HUES6 (cell line): ENCODE measurements around the gene CDC34.

Experiments used
- H3K27ac ChIP-seq: 2 replicates; pipeline ENCODE4 v1.7.0; 2013; ENCODE audit warnings: low read depth, mild to moderate bottlenecking, low read length, inconsistent platforms
- H3K27me3 ChIP-seq: 2 replicates; pipeline ENCODE4 v1.6.1; 2013; ENCODE audit warnings: low read length; ENCODE audit not compliant: control insufficient read depth, insufficient read depth
- H3K36me3 ChIP-seq: 2 replicates; pipeline ENCODE4 v1.6.1; 2013; ENCODE audit warnings: low read length; ENCODE audit not compliant: control insufficient read depth, insufficient read depth
- H3K4me1 ChIP-seq: 2 replicates; pipeline ENCODE4 v1.6.1; 2013; ENCODE audit warnings: low read length; ENCODE audit not compliant: control insufficient read depth, insufficient read depth
- H3K4me3 ChIP-seq: 2 replicates; pipeline ENCODE4 v1.5.1; 2013; ENCODE audit warnings: low read depth, low read length
- H3K9ac ChIP-seq: one replicate; pipeline ENCODE4 v1.6.1; 2013; ENCODE audit warnings: mild to moderate bottlenecking, low read length
- H3K9me3 ChIP-seq: 2 replicates; pipeline ENCODE4 v1.6.1; 2013; ENCODE audit warnings: low read depth, low read length; ENCODE audit not compliant: control insufficient read depth, insufficient read depth

Gene CDC34

GRCh38 chr19:491146-491741 is 40.3 kb upstream of the CDC34 start:
- Histone ChIP-seq H3K9ac (no peak overlapping the region), H3K27ac (no peak overlapping the region), H3K4me1 (peaks cover 4% of the 10 kb centered on the region; the same call in 1 of the 2 replicates), H3K4me3 (peak overlapping the region; percentile 28; the same call in 1 of the 2 replicates), H3K27me3 (peaks cover 5% of the 10 kb centered on the region), H3K9me3 (no peaks in the 10 kb centered on the region), H3K36me3 (no peaks in the 10 kb centered on the region)

GRCh38 chr19:492091-492531 is 39.4 kb upstream of the CDC34 start:
- H3K4me1 ChIP-seq: peaks cover 4% of the 10 kb centered on the region; the same call in 1 of the 2 replicates
- no peaks in the 10 kb centered on the region for H3K36me3 ChIP-seq
- no peak overlapping the region for H3K4me3 ChIP-seq
- no peaks in the 10 kb centered on the region for H3K9me3 ChIP-seq
- H3K27me3 ChIP-seq: peaks cover 7% of the 10 kb centered on the region
- H3K27ac ChIP-seq: no peak overlapping the region
- no peak overlapping the region for H3K9ac ChIP-seq

- Histone ChIP-seq H3K36me3 (no peaks in the 10 kb centered on the region), H3K4me1 (peaks cover 4% of the 10 kb centered on the region; the same call in 1 of the 2 replicates), H3K4me3 (no peak overlapping the region), H3K27ac (no peak overlapping the region), H3K9me3 (no peaks in the 10 kb centered on the region), H3K9ac (no peak overlapping the region), H3K27me3 (peaks cover 20% of the 10 kb centered on the region)
Observed at GRCh38 chr19:493391-494170, 38.0 kb upstream of the CDC34 start.

- H3K36me3 ChIP-seq: no peaks in the 10 kb centered on the region
- H3K4me3 ChIP-seq: no peak overlapping the region
- H3K9ac ChIP-seq: no peak overlapping the region
- H3K4me1 ChIP-seq: peaks cover 4% of the 10 kb centered on the region; the same call in 1 of the 2 replicates
- no peaks in the 10 kb centered on the region for H3K9me3 ChIP-seq
- H3K27me3 ChIP-seq: peaks cover 28% of the 10 kb centered on the region
- H3K27ac ChIP-seq: no peak overlapping the region
Observed at GRCh38 chr19:494171-495080, 37.1 kb upstream of the CDC34 start.

- H3K9me3 ChIP-seq: no peaks in the 10 kb centered on the region
- H3K36me3 ChIP-seq: no peaks in the 10 kb centered on the region
- H3K27me3 ChIP-seq: peaks cover 34% of the 10 kb centered on the region
- H3K9ac ChIP-seq: no peak overlapping the region
- peaks cover 4% of the 10 kb centered on the region; the same call in 1 of the 2 replicates for H3K4me1 ChIP-seq
- no peak overlapping the region for H3K27ac ChIP-seq
- H3K4me3 ChIP-seq: no peak overlapping the region
Observed at GRCh38 chr19:495081-495401, 36.5 kb upstream of the CDC34 start.

- H3K9ac ChIP-seq: no peak overlapping the region
- H3K9me3 ChIP-seq: no peaks in the 10 kb centered on the region
- H3K4me1 ChIP-seq: peaks cover 4% of the 10 kb centered on the region; the same call in 1 of the 2 replicates
- H3K36me3 ChIP-seq: no peaks in the 10 kb centered on the region
- peak overlapping the region; percentile 35; the same call in 1 of the 2 replicates for H3K4me3 ChIP-seq
- peaks cover 37% of the 10 kb centered on the region for H3K27me3 ChIP-seq
- no peak overlapping the region for H3K27ac ChIP-seq
Observed at GRCh38 chr19:495402-496111, 36.0 kb upstream of the CDC34 start.

GRCh38 chr19:496112-496665 is 35.4 kb upstream of the CDC34 start, which contains the start of gene MADCAM1:
Gene MADCAM1, plus strand, starts transcription at chr19:496486. Its CDS starts 14 bp downstream, at chr19:496500.
- no peak within 1 kb of the TSS for H3K27ac ChIP-seq
- peaks cover 37% of the 10 kb centered on the region for H3K27me3 ChIP-seq
- no peaks in the 10 kb centered on the region for H3K9me3 ChIP-seq
- no peaks in the 10 kb centered on the region for H3K36me3 ChIP-seq
- peak within 1 kb of the TSS; percentile 73 for H3K4me3 ChIP-seq
- peaks cover 4% of the 10 kb centered on the region; the same call in 1 of the 2 replicates for H3K4me1 ChIP-seq
- no peak within 1 kb of the TSS for H3K9ac ChIP-seq

GRCh38 chr19:496986-497385 is 34.6 kb upstream of the CDC34 start:
- Histone ChIP-seq H3K4me3 (peak overlapping the region; percentile 73; the same call in 1 of the 2 replicates), H3K9ac (no peak overlapping the region), H3K27me3 (peaks cover 37% of the 10 kb centered on the region), H3K27ac (no peak overlapping the region), H3K36me3 (no peaks in the 10 kb centered on the region), H3K9me3 (no peaks in the 10 kb centered on the region), H3K4me1 (peaks cover 4% of the 10 kb centered on the region; the same call in 1 of the 2 replicates)

- Histone ChIP-seq H3K9ac (no peak overlapping the region), H3K4me1 (peaks cover 4% of the 10 kb centered on the region; the same call in 1 of the 2 replicates)
Observed at GRCh38 chr19:497491-497868, 34.1 kb upstream of the CDC34 start.

More at GRCh38 chr19:497491-497868, 34.1 kb upstream of the CDC34 start:
- no peak overlapping the region for H3K27ac ChIP-seq
- no peaks in the 10 kb centered on the region for H3K36me3 ChIP-seq
- no peaks in the 10 kb centered on the region for H3K9me3 ChIP-seq
- H3K27me3 ChIP-seq: peaks cover 37% of the 10 kb centered on the region
- H3K4me3 ChIP-seq: peak overlapping the region; percentile 73
